ENCODE measurements around the gene SYCP1.
A peak's percentile ranks its signal among the peaks of the same experiment; 100 is the strongest.
"Not testable (repeated sequence)": the region's sequence is repeated elsewhere in the genome, so short reads cannot be mapped to it uniquely, and the experiment has no call there.

SYCP1 gene

DNA sequence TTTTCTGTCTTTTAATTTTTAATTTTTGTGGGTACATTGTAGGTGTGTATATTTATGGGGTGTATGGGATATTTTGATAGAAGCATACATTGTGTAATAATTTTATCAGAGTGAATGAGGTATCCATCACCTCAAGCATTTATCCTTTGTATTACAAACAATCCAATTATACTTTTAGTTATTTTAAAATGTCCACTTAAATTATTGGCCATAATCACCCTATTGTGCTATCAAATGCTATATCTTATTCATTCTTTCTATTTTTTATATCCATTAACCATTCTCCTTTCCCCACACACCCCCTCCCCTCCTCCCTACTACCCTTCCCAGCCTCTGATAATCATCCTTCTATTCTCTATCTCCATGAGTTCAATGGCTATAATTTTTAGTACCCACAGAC lies 104.8 kb downstream of the SYCP1 start:
- no peak for DNase-seq (ENCODE audit: low read depth)

DNA sequence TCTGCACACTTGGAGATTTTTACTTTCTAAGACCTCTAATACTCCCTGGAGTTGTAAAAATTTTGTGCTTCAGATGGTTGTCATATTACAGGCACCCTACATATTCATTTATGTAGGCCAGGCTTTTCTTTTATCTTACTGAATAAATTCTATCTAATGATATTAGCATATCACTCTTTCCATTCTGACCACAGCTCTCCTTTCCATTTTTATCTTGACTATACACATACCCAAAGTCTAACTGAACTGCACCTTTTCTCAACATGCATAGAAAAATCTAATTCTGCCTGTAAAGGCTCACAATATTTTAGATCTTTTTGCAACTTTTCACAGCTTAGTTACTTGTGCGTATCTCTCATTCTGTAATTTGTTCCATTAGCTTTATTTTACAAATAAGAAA lies 122.2 kb downstream of the SYCP1 start:
- no peak for DNase-seq (ENCODE audit: low read depth)

DNA sequence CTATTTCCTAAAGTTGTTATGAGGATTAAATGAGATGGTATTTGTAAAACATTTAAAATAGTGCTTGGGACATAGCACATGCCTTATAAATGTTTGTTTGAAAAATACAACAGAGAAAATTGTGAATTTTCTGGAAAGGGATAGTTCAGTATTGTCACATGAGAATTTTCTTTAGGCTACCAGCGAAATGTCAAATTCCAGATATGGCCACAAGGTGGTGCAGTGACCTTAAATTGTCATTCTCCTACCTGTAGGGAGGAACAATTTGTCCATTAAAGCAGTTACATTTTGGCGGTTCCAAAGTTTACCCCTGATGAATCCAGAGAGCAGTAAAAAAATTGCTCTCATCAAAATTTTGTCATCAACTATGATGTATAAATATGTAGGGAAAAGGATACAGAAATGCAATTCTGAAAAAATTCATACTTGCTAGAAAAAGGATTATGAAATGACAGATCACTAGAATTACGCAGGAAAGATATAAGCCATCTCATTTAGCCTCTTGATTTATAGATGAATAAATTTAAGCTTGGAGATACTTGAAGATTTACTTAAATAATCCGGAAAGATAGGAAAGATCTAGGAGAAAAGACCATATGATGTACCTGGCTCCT lies 124.7 kb downstream of the SYCP1 start:
- DNase-seq (ENCODE audit: low read depth) = peak; percentile 43

DNA sequence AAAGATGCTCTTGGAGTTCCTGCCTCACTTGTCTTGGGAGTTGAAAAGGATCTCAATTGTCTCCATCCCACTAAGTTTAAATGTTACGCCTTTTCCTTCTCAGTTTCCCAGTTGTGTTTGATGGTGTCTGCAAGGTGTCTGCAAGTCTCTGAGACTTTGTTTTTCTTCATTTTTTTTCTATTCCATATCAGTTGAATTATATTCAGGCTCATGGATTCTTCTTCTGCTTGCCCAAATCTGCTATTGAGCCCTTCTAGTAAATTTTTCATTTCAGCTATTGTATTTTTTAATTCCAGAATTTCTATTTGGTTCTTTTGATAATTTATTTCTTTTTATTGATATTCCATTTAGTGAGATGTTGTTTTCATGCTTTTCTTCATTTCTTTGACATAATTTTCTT lies 127.6 kb downstream of the SYCP1 start:
- DNase-seq (ENCODE audit: low read depth) = no peak

DNA sequence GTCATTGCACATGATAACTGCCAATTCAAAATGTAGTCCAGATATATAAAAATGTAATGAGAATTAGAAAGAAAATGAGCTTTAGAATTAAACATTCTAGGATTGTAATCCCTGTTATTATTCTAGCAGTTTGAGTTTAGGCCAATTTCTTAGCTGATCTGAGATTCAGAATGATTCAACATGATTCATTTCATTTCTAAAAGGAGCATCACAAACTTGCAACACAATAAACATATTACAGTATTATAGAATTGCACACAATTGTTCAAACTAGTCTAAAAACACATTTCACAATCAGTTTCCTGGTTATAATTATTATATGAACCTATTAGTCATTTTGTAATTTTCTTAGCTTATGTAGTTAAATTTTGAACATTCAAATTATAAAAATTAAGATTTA lies 131.6 kb downstream of the SYCP1 start:
- no peak for DNase-seq (ENCODE audit: low read depth)

DNA sequence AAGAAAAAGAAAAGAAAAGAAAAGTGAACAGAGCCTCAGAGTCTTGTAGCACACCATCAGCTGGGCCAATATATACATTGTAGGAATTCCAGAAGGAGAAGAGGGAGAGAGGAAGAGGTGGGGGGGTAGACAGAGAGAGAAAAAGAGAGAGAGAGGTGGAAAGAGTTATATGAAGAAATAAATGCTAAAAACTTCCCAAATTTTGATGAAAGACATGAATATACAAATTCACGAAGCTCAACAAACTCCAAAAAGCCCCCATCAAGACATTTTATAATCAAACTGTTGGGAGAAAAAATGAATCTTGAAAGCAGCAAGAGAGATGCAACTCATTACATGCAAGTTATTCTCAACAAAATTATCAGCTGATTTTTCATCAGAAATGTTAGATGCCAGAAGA lies 133.4 kb downstream of the SYCP1 start:
- no peak for DNase-seq (ENCODE audit: low read depth)

DNA sequence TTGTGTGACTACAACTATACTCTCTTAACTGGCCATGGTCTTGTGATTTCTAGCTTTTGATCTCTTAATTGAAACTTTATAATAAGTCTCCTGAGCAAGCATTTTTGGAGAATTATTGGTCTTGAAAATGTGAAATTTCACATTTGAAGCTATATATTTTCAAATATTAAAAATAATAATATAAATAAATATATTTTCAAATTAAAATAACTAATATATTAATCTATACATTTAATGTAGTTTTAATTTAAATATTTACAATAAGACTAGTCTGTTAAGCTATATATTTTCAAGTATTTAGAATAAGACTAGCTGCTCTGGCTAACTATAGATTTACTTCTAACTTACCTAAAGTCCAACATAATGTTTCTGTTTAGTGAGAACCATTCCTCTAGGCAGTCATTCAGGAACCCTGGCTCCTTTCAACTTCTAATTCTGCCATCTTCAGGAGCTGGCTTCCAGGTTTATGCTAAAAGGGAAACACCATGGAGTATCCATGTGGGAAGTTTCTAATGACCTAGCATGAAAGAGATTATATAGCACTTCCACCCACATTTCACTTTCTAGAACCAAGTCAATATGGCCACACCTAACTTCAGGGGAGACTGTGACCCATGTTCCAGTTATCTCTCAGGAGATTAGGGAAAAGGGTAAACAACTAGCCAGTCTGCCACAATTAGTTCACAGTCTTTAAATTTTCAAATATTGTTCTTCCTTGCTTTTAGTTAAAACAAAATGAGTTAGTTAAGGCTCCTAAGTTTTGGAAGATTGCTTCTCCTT lies 143.0 kb downstream of the SYCP1 start:
- DNase-seq (ENCODE audit: low read depth) = no peak

DNA sequence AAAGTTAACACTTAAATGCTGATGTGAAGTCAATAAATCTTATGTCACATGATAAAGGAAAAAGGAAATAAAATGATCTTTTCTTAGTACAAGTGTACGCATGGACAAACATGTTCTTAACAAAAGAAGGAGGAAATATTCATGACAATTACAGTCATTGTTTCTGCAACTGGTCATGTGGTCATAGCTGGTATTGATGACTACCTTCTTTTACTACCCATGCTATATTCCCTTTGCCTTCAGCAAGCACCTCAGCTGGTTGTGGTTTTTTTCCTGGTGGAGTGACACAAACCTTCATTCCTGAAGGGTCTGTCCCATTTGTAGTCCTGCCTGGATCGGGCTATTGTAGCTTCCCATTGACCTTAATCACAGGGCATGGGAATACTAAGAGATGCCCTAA lies 151.5 kb downstream of the SYCP1 start:
- no peak for DNase-seq (ENCODE audit: low read depth)

DNA sequence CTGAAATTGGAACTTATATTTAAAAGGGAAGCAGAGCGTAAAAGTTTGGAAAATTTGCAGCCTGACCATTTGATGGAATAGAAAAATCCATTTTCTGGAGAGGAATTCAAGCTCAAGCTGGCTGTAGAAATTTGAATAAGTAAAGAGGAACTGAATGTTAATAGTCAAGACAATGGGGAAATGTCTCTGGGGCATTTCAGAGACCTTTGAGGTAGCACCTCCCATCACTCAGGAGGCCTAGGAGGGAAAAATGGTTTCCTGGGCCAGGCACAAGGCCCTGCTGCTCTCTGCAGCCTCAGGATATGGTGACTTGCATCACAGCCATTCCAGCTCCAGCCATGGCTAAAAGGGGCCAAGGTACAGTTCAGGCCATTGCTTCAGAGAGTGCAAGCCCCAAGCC lies 157.3 kb downstream of the SYCP1 start:
- no peak for DNase-seq (ENCODE audit: low read depth)

DNA sequence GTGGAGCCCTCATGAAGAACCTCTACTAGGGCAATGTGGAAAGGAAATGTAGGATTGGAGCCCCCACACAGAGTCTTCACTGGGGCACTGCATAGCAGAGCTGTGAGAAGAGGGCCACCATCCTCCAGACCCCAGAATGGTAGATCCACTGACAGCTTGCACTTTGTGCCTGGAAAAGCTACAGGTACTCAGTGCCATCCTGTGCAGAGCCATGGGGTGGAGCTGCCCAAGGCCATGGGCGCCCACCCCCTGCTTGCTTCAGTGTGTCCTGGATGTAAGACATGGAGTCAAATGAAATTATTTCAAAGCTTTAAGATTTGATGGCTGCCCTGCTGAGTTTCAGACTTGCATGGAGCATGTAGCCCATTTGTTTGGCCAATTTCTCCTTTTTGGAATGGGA lies 157.8 kb downstream of the SYCP1 start:
- no peak for DNase-seq (ENCODE audit: low read depth)

DNA sequence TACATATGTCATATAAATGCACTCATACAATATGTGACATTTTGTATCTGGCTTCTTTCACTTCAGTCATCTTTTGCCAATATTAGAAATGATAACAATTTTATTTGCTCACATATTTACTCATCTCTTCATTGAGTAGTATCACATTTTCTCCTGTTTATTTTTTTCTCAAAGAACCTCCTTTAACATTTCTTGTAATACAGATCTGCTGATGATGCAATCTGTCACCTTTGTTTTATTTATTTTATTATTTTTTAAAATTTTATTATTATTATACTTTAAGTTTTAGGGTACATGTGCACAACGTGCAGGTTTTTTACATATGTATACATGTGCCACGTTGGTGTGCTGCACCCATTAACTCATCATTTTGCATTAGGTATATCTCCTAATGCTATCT lies 159.1 kb downstream of the SYCP1 start:
- DNase-seq (ENCODE audit: low read depth) = no peak

DNA sequence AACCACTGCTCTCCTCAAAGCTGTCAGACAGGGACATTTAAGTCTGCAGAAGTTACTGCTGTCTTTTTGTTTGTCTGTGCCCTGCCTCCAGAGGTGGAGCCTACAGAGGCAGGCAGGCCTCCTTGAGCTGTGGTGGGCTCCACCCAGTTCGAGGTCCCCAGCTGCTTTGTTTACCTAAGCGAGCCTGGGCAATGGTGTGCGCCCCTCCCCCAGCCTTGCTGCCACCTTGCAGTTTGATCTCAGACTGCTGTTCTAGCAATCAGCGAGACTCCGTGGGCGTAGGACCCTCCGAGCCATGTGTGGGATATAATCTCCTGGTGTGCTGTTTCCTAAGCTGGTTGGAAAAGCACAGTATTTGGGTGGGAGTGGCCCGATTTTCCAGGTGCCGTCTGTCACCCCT lies 164.9 kb downstream of the SYCP1 start:
- not testable (repeated sequence) for DNase-seq (ENCODE audit: low read depth)

DNA sequence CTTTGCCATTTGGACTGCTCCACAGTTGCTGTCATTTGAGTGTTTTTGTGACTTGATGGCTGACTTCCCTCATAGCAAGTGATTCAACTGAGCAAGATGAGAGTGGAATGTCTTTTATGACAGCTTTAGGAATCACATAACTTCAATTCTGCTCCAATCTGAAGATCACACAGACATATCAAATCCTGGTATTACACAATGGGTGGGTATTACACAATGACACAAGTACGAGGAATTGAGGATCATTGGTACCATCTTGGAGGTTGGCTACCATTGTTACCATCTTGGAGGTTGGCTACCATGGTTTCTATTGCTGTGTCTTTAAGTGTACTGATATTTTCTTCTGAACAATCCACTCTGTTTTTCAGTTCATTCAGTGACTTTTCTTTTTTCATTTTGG lies 166.5 kb downstream of the SYCP1 start:
- no peak for DNase-seq (ENCODE audit: low read depth)

DNA sequence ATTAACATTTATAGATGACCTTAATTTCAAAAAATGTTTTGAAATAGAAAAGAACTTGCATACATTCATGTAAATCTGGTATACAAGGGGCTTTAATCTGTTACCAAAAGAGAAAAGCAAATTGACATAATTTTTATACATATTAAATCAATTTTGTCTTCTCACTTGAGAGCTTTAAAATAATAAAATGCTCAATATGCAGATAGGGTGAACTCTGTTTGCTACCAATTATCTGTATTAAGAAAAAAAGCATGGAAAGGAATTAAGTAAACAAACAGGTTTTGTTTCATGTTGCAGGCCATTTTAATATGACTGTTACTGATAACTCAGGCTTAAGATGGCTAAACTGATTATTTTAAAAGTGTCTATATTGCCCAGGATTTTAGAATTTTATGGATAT lies 168.9 kb downstream of the SYCP1 start:
- no peak for DNase-seq (ENCODE audit: low read depth)

DNA sequence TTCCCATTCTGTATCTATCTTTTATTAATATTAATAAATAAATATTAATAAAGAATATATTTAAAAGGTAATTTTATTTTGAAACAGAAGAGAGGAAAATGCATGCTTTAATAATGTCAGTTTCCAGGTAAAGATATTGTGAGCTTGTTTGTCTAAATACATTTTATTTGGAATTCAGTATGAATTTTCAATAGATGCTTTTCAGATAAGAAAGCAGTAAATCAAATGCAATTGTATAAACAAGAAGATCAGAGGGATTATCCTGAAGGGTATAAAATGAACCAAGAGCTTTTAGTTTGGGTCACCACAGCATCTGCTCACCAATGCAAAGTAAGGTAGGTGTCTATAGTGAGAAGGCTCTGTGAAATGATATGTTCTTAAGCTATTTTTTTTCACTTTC lies 174.9 kb downstream of the SYCP1 start, which contains the start of gene TSHB:
TSS of gene TSHB (plus strand) at position 301 of the 400 bp plus-strand sequence. CDS start 3,537 bp downstream, outside the sequence.
- DNase-seq (ENCODE audit: low read depth) = no peak

DNA sequence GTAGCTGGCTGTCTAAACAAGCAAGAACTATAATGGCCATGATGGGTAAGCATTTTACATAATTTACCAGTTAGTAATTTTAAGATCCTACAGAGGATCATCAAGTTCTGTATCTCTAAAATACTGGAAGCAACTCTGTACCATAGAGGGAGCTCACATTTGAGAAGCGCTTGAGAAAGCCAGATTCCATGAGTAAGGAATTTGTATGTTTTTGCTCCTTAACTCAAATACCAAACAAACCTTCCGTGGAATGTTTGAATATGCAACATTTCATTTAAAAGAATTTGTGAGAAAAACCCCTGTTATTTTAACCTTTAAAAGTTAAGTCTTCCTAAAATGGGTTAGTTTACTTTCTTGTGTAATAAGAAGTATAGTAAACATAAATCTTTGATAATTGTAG lies 176.9 kb downstream of the SYCP1 start:
- DNase-seq (ENCODE audit: low read depth) = no peak

DNA sequence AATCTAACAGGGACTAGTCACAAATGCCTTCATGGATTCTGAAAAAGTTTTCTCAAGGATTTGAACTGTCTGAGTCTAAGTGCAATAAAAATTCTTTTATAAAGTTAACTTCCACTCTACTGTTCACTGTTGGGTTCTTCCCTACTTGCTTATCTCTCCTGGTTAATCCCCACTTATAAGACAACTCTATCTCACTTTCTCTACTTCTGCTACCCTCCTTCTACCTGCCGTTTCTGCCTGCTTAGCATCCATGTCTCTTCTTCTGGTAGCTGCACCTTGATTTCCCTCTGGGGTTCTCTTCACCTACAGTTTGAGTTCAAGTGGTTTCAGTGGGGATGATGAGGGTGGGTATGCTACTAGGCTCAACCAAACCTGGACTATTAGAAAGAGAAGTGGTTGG lies 181.0 kb downstream of the SYCP1 start:
- no peak for DNase-seq (ENCODE audit: low read depth)

DNA sequence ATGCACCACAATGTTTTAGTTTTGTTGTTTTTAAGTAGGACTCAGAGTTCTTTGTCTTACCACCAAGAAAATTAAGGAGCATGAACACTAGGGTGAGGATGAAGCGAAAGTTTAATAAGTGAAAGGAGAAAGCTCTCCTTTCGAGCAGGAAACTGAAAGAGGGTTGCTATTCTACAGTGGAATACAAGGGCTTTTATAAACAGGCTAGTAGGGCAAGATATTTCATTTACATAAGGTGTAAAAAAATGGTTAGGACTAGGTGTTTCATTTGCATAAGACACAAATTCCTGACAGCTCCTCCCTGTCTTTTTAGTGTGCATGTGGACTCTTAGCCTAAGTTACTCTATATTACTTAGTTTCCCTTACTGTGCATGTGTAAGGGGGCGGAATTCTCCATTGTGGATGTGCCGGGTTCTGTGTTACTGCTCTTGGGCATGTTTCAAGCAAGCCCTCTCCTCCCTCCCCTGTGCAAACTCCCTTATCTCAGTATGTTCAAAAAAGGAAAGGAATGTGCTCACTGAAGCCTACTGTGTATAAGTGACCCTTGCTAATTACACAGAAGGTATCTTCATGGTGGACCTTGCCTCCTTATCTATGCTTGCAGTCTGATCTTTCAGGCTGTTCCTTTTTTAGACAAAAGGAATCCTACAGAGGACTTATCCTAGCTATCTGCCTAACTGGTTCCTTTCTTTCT lies 182.3 kb downstream of the SYCP1 start:
- no peak for DNase-seq (ENCODE audit: low read depth)

DNA sequence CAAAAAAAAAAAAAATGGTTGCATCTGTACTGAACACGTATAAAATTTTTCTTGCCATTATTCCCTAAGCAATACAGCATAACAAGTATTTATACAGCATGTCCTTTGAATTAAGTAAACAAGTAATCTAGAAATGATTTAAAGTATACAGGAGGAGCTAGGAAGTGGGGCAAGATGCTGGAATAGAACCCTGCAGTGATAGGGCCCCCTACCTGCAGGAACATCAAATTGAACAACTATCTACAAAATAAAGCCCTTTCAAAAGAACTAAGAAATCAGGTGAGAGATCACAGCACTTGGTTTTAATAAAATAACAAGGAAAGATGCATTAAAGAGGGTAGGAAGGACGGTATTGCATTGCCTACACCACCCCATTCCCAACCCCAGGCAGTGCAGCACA lies 185.8 kb downstream of the SYCP1 start:
- DNase-seq (ENCODE audit: low read depth) = no peak

DNA sequence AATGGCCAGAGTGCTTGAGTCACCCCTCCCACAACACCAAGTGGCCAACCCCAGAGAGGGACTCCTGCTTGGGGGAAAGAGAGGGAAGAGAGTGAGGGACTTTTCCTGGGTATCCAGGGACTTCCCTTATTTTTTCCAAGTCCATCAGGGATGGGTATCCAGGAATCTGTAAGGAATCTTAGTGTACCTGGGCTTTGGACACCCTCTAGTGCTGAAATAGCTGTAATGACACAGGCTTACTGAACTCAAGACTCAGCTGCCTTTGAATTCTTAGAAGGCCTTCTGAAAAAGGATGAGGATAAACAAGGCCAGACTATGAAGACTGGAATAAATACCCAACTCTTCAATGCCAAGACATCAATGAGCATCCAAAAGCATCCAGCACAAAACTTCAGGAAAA lies 187.0 kb downstream of the SYCP1 start:
- no peak for DNase-seq (ENCODE audit: low read depth)
